A549 (cell line): ENCODE measurements around the gene MT1F.

Source experiments
- KDM1A ChIP-seq: fragments of 200-600 bp; sonication (generic); IDR thresholded peaks from 2 replicates; pipeline ENCODE4 v1.6.1; 2016; ENCODE audit warnings: low read depth, mild to moderate bottlenecking
- POLR2A ChIP-seq: IDR thresholded peaks from 2 replicates; pipeline ENCODE4 v1.6.1; 2012; ENCODE audit warnings: mild to moderate bottlenecking, low read length
- RCOR1 ChIP-seq: fragments of 150-350 bp; IDR thresholded peaks from 2 replicates; pipeline ENCODE4 v1.6.1; 2014; ENCODE audit warnings: antibody characterized with exemption, low read length, low read depth
- SREBF2 ChIP-seq: fragments of 450-650 bp; IDR thresholded peaks from 2 replicates; pipeline ENCODE4 v1.6.1; 2014; ENCODE audit warnings: mild to moderate bottlenecking, moderate library complexity
- ZC3H11A ChIP-seq: fragments of 450-650 bp; IDR thresholded peaks from 2 replicates; pipeline ENCODE4 v1.6.1; 2014; ENCODE audit warnings: antibody characterized with exemption, mild to moderate bottlenecking
- TF ChIP-seq, protein P1 (sequence below): fragments of >200 bp; sonication (Bioruptor Twin); formaldehyde crosslinking; IDR thresholded peaks from 3 replicates; pipeline ENCODE4 v1.5.1; 2016
- TF ChIP-seq, protein P2 (sequence below): fragments of 200-600 bp; sonication (generic); IDR thresholded peaks from 2 replicates; pipeline ENCODE4 v1.6.1; 2016; ENCODE audit warnings: antibody characterized with exemption, mild to moderate bottlenecking, moderate library complexity

DNA sequence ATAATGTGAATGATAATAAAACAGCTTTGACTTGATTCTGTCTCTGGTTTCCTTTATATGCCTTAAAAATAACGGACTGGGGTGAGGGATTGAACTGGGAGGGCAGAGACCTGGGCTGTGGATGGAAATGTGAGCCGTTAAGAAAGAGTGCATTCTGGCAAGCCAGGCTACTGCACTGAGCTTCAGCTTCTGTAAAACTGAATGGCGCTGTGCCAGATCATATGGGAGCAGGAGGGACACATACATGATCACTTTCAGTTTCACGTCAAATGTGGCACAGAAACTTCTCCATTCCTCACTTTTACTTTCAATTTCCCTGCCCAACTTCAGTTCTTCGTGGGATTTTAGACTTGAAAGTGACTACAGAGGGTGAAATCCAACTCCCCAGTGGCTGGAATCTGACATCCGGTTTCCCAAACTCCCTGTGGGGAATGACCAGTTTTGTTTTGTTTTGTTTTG lies 48.3 kb upstream of the MT1F start:
- TF ChIP-seq, protein P1, sequence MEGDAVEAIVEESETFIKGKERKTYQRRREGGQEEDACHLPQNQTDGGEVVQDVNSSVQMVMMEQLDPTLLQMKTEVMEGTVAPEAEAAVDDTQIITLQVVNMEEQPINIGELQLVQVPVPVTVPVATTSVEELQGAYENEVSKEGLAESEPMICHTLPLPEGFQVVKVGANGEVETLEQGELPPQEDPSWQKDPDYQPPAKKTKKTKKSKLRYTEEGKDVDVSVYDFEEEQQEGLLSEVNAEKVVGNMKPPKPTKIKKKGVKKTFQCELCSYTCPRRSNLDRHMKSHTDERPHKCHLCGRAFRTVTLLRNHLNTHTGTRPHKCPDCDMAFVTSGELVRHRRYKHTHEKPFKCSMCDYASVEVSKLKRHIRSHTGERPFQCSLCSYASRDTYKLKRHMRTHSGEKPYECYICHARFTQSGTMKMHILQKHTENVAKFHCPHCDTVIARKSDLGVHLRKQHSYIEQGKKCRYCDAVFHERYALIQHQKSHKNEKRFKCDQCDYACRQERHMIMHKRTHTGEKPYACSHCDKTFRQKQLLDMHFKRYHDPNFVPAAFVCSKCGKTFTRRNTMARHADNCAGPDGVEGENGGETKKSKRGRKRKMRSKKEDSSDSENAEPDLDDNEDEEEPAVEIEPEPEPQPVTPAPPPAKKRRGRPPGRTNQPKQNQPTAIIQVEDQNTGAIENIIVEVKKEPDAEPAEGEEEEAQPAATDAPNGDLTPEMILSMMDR = no peak
- TF ChIP-seq KDM1A (no peak), SREBF2 (no peak), RCOR1 (no peak), ZC3H11A (no peak), POLR2A (no peak)
- TF ChIP-seq, protein P2, sequence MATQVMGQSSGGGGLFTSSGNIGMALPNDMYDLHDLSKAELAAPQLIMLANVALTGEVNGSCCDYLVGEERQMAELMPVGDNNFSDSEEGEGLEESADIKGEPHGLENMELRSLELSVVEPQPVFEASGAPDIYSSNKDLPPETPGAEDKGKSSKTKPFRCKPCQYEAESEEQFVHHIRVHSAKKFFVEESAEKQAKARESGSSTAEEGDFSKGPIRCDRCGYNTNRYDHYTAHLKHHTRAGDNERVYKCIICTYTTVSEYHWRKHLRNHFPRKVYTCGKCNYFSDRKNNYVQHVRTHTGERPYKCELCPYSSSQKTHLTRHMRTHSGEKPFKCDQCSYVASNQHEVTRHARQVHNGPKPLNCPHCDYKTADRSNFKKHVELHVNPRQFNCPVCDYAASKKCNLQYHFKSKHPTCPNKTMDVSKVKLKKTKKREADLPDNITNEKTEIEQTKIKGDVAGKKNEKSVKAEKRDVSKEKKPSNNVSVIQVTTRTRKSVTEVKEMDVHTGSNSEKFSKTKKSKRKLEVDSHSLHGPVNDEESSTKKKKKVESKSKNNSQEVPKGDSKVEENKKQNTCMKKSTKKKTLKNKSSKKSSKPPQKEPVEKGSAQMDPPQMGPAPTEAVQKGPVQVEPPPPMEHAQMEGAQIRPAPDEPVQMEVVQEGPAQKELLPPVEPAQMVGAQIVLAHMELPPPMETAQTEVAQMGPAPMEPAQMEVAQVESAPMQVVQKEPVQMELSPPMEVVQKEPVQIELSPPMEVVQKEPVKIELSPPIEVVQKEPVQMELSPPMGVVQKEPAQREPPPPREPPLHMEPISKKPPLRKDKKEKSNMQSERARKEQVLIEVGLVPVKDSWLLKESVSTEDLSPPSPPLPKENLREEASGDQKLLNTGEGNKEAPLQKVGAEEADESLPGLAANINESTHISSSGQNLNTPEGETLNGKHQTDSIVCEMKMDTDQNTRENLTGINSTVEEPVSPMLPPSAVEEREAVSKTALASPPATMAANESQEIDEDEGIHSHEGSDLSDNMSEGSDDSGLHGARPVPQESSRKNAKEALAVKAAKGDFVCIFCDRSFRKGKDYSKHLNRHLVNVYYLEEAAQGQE = no peak
